Erythroblast (primary cell): ENCODE measurements around the gene SMIM10L2A.
"Not testable (repeated sequence)": the region's sequence is repeated elsewhere in the genome, so short reads cannot be mapped to it uniquely, and the experiment has no call there.

Experiments used
- DNase-seq, 2 experiments: peaks; one replicate each; lab custom pipeline; 2025; lab: John Stamatoyannopoulos, UW
- GATA1 ChIP-seq: IDR thresholded peaks from 2 replicates; pipeline ENCODE4 v1.6.1; 2011; ENCODE audit warnings: low read depth, mild to moderate bottlenecking, control low read depth, low read length, moderate library complexity
- POLR2A ChIP-seq: IDR thresholded peaks from 2 replicates; pipeline ENCODE4 v1.6.1; 2011; ENCODE audit warnings: mild to moderate bottlenecking, low read length

Gene SMIM10L2A

GRCh38 chrX:135421932-135422809, at the start of gene SMIM10L2A:
Gene SMIM10L2A, plus strand, starts transcription at chrX:135421944. Its CDS starts 188 bp downstream, at chrX:135422132.
- no peak for DNase-seq
- TF ChIP-seq GATA1 (no peak), POLR2A (no peak)

GRCh38 chrX:135373357-135373756, 48.4 kb upstream of the SMIM10L2A start:
- TF ChIP-seq GATA1 (no peak), POLR2A (no peak)
- DNase-seq: no peak

GRCh38 chrX:135382260-135382659, 39.5 kb upstream of the SMIM10L2A start:
- TF ChIP-seq POLR2A (no peak), GATA1 (no peak)
- DNase-seq: no peak

GRCh38 chrX:135383249-135383648, 38.5 kb upstream of the SMIM10L2A start:
- DNase-seq: no peak
- TF ChIP-seq GATA1 (no peak), POLR2A (no peak)

GRCh38 chrX:135384161-135384836, 37.4 kb upstream of the SMIM10L2A start:
- DNase-seq: no peak

GRCh38 chrX:135388841-135389240, 32.9 kb upstream of the SMIM10L2A start:
- no peak for DNase-seq
- TF ChIP-seq GATA1: no peak

More at GRCh38 chrX:135384161-135384836, 37.4 kb upstream of the SMIM10L2A start:
- TF ChIP-seq POLR2A (no peak), GATA1 (no peak)

- no peak for DNase-seq
- no peak for TF ChIP-seq POLR2A
- TF ChIP-seq GATA1: no peak
Observed at GRCh38 chrX:135389243-135389642, 32.5 kb upstream of the SMIM10L2A start.

GRCh38 chrX:135389717-135390116, 32.0 kb upstream of the SMIM10L2A start:
- no peak for TF ChIP-seq GATA1
- no peak for TF ChIP-seq POLR2A
- DNase-seq: peak in 1 of 2 experiments; percentile 2

GRCh38 chrX:135391734-135392133, 30.0 kb upstream of the SMIM10L2A start:
- TF ChIP-seq POLR2A (no peak), GATA1 (no peak)
- no peak for DNase-seq

GRCh38 chrX:135393051-135393450, 28.7 kb upstream of the SMIM10L2A start:
- no peak for TF ChIP-seq GATA1
- no peak for TF ChIP-seq POLR2A
- no peak for DNase-seq

GRCh38 chrX:135395064-135395463, 26.7 kb upstream of the SMIM10L2A start:
- no peak for DNase-seq
- TF ChIP-seq POLR2A: no peak
- no peak for TF ChIP-seq GATA1

- DNase-seq: no peak
- no peak for TF ChIP-seq GATA1
- no peak for TF ChIP-seq POLR2A
Observed at GRCh38 chrX:135396109-135396508, 25.6 kb upstream of the SMIM10L2A start.

- no peak for DNase-seq
- no peak for TF ChIP-seq GATA1
- TF ChIP-seq POLR2A: no peak
Observed at GRCh38 chrX:135396566-135396965, 25.2 kb upstream of the SMIM10L2A start.

- no peak for DNase-seq
- TF ChIP-seq GATA1 (no peak), POLR2A (no peak)
Observed at GRCh38 chrX:135397652-135398051, 24.1 kb upstream of the SMIM10L2A start.

- DNase-seq: no peak
- TF ChIP-seq POLR2A: no peak
- no peak for TF ChIP-seq GATA1
Observed at GRCh38 chrX:135403374-135403773, 18.4 kb upstream of the SMIM10L2A start.

GRCh38 chrX:135406428-135406827, 15.3 kb upstream of the SMIM10L2A start:
- not testable (repeated sequence) for DNase-seq
